AG04449 (cell line): ENCODE data around the gene PCDHGC5.

Experiments used
- CTCF ChIA-PET: fragments of 350-600 bp; formaldehyde crosslinking; extraction: SDS; loops from one replicate; lab custom pipeline; 2021; ENCODE audit warnings: antibody characterized with exemption; lab: Yijun Ruan, JAX
- POLR2A ChIA-PET: fragments of 400-600, 350-600 bp; formaldehyde crosslinking; extraction: SDS; loops from one replicate; lab custom pipeline; 2020; ENCODE audit warnings: antibody characterized with exemption, inconsistent platforms; lab: Yijun Ruan, JAX
- DNase-seq: peaks from one replicate; pipeline ENCODE4 v3.0.0-alpha.2; 2010; ENCODE audit warnings: low read depth, low spot score
- H3K4me3 ChIP-seq: 2 replicates; pipeline ENCODE4 v1.5.1; 2011; ENCODE audit warnings: low read depth, mild to moderate bottlenecking, control low read depth, low read length
- TF ChIP-seq, protein P1 (sequence below): IDR thresholded peaks from one replicate; pipeline ENCODE4 v1.5.1; 2011; ENCODE audit warnings: mild to moderate bottlenecking, moderate library complexity, low read length, control low read depth, inconsistent platforms; ENCODE audit not compliant: insufficient read depth; ENCODE audit errors: missing control alignments

Gene PCDHGC5

DNA sequence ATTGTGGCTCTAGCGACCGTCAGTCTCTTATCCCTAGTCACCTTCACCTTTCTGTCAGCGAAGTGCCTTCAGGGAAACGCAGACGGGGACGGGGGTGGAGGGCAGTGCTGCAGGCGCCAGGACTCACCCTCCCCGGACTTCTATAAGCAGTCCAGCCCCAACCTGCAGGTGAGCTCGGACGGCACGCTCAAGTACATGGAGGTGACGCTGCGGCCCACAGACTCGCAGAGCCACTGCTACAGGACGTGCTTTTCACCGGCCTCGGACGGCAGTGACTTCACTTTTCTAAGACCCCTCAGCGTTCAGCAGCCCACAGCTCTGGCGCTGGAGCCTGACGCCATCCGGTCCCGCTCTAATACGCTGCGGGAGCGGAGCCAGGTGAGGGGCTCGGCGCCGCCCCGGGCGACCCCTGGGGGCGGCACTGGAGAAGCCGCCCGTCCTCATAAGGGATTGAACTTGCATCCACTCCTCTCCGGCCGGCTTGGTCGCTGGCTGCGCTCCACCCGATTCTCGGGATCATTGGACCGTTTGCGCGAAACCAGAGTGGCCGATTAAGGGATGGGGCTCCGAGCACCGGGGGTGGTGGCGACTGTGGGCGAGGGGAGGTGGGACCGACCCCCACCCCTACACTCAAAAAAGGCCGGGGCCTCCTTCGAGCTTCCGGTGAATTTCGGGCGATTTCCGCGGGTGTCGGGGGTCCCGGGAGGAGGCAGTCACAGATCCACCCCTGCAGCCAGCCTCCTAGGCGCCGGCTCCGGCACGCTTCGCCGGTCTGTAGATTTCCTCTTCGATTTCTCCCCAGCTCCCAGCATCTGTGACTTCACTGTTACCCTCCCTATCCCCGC, 2.7 kb downstream of the PCDHGC5 start:
- TF ChIP-seq, protein P1, sequence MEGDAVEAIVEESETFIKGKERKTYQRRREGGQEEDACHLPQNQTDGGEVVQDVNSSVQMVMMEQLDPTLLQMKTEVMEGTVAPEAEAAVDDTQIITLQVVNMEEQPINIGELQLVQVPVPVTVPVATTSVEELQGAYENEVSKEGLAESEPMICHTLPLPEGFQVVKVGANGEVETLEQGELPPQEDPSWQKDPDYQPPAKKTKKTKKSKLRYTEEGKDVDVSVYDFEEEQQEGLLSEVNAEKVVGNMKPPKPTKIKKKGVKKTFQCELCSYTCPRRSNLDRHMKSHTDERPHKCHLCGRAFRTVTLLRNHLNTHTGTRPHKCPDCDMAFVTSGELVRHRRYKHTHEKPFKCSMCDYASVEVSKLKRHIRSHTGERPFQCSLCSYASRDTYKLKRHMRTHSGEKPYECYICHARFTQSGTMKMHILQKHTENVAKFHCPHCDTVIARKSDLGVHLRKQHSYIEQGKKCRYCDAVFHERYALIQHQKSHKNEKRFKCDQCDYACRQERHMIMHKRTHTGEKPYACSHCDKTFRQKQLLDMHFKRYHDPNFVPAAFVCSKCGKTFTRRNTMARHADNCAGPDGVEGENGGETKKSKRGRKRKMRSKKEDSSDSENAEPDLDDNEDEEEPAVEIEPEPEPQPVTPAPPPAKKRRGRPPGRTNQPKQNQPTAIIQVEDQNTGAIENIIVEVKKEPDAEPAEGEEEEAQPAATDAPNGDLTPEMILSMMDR: no peak
- DNase-seq: no peak
- H3K4me3 ChIP-seq: no peak overlapping the region
- POLR2A ChIA-PET: no interaction called here
- CTCF ChIA-PET: interaction anchor here (1.1 to 37.5 kb wide), 2 partner anchors 26 to 78 kb away, joined by 3 to 856 read pairs; no protein-coding TSS in a partner anchor

- TF ChIP-seq, protein P1: no peak
- no peak for DNase-seq
- H3K4me3 ChIP-seq: no peak overlapping the region
- POLR2A ChIA-PET: interaction anchor here (0.9 kb wide), 1 partner anchor 16 kb away, joined by 3 read pairs; no protein-coding TSS in a partner anchor
- CTCF ChIA-PET: interaction anchor here (1.1 to 37.5 kb wide), 7 partner anchors 25 to 123 kb away, joined by 3 to 856 read pairs (median 6); partner anchors contain the start of genes PCDHGA12 and PCDHGB3
These were observed 3.4 kb downstream of the PCDHGC5 start for GRCh38 chr5:141492168-141492885.

DNA sequence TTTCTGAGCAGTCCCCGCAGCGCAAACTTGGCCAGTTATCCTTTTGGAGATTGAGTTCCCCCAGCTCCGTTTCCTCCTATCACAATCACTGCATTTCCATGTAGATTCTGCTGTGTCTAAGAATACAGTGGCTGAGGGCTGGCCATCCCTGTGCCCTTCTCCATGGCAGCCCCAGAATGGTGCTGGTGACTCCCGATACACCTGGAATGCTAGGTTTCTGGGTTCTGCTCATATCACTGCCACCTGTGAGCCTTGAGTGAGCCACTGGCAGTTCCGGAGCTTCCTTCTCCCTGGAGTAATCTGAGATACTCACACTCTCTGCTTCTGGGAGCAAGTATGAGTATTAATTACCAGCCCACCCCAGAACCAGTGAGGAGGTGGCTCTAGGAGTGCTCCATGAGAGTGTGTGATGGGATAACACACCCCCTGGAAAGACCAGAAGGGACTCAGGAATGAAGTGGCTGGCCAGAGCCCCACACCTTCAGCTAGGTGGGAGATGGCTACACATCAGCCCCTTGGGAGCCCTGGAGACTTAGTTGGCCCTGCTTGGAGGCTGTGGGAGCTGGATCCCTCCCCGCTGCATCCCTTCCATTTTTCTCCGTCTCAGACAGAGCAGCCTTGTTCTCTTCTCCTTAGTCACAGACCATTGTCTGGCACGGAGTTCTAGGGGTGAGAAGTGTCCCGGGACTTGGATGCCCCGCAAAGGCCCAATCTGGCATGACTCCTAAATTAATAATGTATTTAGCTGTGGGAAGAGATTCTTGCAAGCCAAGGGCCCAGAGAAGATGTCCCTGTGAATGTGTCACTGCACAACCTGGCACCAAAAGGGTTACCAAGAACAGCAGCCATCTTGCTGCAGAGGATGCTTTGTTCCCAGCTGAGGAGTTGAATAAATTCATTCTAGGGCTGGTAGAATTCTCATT, 4.9 kb downstream of the PCDHGC5 start:
- ChIA-PET POLR2A (interaction anchor here (0.9 to 1.3 kb wide), 3 partner anchors 15 to 19 kb away, joined by 3 to 6 read pairs (median 6); no protein-coding TSS in a partner anchor), CTCF (interaction anchor here (0.7 to 37.5 kb wide), 11 partner anchors 11 to 124 kb away, joined by 3 to 856 read pairs (median 5); partner anchors contain the start of genes PCDHGA11, PCDHGB3 and PCDHGB7)
- H3K4me3 ChIP-seq: no peak overlapping the region
- TF ChIP-seq, protein P1: no peak
- no peak for DNase-seq

GRCh38 chr5:141494761-141495452, 6.0 kb downstream of the PCDHGC5 start:
- TF ChIP-seq, protein P1: no peak
- H3K4me3 ChIP-seq: peak overlapping the region; percentile 6
- DNase-seq: no peak
- CTCF ChIA-PET: interaction anchor here (1.0 to 37.5 kb wide), 7 partner anchors 9 to 69 kb away, joined by 3 to 856 read pairs (median 8); no protein-coding TSS in a partner anchor
- POLR2A ChIA-PET: interaction anchor here (1.0 to 2.0 kb wide), 3 partner anchors 9 to 27 kb away, joined by 3 to 17 read pairs (median 3); no protein-coding TSS in a partner anchor

- no peak overlapping the region for H3K4me3 ChIP-seq
- CTCF ChIA-PET: interaction anchor here (1.0 to 37.5 kb wide), 7 partner anchors 9 to 68 kb away, joined by 3 to 856 read pairs (median 6); no protein-coding TSS in a partner anchor
- no peak for DNase-seq
- POLR2A ChIA-PET: interaction anchor here (0.6 to 2.0 kb wide), 4 partner anchors 10 to 71 kb away, joined by 3 to 17 read pairs (median 3); no protein-coding TSS in a partner anchor
- TF ChIP-seq, protein P1: no peak
These were observed 6.6 kb downstream of the PCDHGC5 start for GRCh38 chr5:141495453-141495811.
